ENCODE data around the gene PXDN.

The PXDN gene

DNA sequence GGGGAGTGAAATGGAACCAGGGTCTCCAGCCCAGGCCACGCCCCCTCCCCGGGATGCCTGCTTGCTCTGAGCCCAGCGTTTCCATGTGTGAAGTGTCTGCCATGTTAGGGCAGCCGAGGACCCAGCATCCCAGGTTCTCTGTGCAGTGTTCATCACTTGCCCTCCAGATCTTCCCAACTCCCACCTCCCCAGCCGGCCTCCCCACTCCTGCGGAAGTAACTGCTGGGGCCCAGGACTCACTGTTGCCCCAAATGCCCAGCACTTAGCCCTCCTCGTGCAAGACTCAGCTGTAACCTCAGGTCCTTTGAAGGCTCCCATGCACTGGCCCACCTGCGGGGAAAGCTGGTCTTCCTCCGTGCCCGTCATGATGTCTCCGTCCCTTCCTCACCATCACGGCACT is 9.7 kb upstream of the PXDN start:
- peak; percentile 55 for DNase-seq (ENCODE audit: low spot score)

DNA sequence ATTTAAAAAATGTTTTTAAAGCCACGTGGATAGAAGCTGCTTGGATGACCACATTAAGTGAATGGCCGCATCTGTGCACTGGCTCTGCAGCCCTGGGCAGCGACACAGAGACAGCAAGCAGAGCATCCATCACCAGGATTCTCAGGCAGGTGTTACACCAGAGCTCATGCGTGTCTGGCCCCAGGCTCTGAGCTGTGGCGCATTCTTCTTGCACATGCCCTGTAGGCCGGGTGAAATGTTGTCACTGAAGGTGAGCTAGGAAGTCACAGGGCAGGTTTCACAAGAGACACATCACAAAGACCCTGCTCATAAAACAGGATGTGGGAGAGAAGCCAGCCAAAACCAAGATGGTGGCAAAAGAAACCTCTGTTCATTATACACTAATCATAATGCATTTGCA is 8.4 kb upstream of the PXDN start:
- DNase-seq (ENCODE audit: low spot score), result peak; percentile 40

DNA sequence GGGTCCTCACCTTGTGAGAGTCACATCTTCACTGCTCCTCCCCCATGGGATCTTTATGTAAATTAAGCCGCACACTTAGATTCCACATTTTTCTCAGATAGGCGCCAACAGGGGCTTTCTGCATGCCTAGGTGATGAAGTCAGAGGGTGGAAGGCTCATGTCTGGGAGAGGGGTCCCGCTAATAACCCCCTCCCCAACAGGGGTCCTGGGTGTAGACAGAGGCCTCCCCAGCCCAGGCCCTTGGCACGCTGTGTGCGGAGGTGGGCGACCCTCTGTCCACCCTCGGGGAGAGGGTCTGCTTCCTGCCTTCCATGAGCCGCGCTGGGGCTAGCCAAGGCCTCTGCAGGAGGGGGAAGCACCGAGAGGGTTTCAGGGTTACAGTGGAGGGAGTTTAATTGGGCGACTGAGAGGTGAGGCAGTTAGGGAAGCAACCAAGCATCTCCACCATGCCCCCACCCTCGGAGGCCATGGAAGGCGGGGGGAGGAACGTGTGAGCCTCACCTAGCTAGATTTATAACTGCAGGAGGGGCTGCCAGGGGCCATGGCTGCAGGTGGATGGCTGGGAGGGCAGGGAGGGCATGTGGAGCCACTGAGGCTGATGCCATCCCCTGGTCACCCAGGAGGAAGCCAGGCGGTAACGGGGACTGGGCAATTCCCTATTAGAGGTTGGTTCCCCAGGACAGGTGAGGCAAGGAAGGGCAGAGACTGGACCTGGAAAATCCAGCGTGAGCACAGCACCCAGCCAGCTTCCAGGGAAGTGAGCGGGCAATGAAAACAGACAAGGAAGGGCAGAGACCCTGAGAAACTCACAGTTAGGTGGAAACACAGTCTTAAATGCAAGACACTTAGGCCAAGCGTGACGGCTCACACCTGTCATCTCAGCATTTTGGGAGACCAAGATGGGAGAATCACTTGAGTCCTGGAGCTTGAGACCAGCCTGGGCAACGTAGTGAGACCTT is 7.7 kb upstream of the PXDN start:
- DNase-seq (ENCODE audit: low spot score), result peak; percentile 61

DNA sequence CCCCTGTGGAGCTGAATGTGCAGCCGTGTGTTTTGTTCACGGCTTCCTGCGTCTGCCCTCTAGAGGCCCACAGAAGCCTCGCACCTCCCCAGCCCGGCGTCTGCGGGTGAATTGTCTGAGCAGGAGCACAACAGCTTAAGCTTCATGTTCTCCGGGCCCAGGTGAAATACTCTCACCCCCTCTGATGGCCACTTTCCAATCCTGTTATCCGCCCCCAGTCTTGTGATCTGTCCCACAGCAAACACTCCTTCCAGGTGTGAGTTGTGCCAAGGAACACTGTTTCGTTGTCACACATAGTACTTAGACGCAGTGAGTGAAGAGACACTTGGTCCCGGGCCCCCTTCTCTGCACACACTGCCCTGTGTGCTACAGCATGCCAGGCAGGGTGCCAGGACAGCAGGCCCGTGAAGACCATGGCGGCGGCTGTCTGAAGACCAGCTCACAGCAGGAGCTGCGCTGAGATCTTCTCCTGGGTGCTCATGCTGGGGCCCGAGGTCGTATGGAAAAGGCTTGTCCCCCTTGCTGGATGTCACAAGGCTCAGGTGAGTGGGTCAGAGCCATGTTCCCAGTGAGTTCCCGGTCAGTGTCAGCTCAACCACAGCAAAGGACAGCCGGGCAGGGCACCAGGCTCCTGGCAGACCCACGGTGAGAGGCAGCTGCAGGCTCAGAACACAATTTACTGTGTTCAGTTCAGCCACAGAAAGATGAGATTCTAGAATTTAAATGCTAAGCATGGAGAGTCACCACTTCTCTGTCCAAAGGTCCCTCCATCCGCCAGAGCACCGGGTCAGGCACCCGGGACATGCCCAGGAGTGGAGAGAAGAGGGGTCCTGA is 6.8 kb upstream of the PXDN start:
- peak; percentile 78 for DNase-seq (ENCODE audit: low spot score)

DNA sequence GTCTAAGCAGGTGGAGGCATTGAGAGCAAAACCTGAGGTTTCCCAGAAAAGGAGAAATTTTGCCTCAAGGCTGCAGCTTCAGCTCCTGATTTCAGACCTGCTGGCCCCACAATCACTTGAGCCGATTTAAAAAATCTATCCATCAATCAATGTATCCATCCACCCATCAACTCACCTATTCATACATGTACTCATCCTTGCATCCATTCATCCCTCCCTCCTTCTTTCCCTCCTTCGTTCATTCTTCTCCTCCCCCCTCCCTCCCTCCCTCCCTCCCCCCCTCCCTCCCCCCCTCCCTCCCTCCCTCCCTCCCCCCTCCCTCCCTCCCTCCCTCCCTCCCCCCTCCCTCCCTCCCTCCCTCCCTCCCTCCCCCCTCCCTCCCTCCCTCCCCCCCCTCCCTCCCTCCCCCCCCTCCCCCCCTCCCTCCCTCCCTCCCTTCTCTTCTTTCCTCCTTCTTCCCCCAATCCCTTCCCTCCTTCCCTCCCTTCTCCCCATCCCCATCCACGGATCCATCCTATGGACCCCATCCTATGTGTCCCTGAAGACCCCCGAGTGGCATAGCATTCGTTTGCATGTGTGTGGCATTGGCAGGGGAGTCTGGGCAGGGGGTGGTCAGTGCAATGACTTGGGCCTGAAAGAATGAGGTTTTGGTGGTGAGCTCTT is 6.1 kb upstream of the PXDN start:
- no peak for DNase-seq (ENCODE audit: low spot score)

DNA sequence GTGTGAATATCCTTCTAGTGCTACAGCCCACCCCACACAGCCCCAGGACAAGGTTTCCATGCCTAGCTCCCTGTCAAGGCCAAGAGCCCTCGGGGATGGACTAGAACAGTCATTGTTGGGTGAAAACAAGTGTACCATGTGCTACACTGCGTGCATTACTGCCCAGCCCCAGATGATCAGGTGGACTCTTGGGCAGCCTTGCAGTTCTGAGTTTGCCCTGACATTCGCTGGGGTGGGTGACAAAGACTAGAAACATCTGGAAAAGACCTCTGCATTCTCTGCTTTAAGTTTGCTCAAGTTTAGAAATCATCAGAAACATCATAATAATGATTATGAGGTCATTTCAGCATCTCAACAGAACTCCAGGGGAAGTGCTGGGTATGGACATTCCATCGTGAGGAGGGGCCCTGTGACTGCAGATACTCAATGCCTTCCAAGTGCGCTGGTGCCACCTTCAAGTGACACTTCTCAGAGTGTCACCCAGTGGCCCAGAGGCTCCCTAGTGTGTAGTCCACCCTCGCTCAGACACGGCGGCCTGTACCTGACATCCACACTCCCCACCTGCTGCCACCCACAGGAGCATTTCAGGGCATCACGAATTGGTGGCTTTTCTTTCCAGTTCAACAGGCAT is 5.3 kb upstream of the PXDN start:
- DNase-seq (ENCODE audit: low spot score), result peak; percentile 61

DNA sequence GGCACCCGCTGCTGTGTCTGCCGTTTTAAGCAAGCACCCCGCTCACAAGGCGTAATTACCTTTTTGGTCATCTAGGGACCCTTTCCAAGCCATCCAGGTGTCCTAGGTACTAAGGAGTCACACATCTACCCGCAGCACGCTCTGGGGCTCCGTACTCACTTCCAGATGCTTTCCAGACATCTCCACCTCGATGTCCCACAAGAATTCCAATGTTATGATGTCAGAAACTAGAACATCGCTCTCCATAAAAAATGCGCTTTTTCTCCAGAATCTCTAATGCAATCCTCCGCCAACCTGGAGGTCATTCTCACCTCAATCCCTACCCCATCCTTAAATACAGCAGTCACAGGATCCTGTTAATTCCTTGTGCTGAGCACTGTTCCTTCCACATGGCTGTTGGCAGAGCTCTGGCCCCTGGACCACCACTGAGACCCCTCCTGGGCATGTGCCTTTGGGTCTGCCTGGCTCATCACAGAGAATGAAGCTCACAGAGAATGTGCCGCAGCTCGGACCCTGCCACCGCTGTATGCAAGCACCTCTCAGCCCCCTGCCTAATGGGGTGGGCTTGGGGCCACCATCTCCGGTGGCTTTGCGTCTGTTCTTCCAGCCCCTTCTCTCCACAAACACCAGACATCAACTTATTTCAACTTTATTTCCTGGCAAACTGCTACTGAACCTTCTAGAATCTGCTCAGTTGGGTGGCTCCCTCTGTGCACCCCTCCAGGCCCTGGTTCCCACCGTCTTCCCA is 4.6 kb upstream of the PXDN start:
- DNase-seq (ENCODE audit: low spot score), result peak; percentile 48

DNA sequence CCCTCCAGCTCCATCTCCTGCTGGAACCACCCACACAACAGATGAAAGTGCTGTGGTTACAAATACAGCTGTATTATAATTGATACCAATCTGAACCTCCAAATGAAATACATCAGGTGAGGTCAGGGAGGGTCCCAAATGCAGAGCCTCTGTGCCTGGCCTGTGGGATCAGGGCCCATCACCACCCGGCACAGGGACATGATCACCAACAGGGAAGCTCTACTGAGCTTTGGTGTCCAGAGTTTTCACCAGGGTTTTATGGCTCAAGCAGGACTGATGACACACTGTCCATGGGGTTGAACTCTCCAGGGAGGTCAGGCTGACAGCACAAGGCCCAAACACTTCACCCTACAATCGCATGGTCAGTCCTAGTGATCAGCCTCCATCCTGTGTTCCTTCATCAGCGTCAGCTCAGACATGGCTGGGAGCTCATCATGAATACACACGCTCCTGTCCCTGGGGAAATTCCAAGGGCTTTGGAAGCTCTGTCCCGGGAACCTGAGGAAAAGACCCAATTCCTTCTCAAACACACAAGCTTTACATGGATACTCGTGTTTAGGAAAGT is 3.9 kb upstream of the PXDN start:
- peak; percentile 18 for DNase-seq (ENCODE audit: low spot score)

DNA sequence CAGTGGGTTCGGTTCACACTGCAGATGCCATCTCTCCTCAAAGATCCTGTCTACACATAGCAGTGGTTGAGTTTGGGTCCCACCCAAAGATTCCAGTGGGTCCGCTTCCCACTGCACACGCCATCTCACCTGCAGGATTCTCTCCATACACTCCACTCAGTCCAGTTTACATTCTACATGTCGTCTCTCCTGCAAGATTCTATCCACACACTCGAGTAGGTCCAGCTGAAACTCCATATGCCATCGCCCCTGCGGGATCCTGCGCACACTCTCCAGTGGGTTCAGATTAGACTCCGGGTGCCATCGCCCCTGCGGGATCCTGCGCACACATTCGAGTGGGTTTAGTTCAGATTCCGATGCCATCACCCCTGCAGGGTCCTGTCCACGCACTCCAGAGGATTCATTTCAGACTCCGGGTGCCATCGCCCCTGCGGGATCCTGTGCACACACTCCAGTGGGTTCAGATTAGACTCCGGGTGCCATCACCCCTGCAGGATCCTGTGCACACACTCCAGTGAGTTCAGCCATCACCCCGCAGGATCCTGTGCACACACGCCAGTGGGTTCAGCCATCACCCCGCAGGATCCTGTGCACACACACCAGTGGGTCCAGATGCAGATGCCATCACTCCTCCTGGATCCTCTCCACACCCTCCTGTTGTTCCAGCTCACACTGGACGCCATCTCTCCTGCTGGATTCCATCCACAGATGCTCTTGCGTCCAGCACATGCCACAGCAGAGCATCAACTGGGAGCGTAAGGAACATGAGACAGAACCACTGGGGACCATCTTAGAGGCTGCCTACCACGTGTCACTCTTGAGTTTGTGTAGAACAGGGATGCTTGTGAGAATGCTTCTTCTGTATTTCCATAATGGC is 3.0 kb upstream of the PXDN start:
- peak; percentile 50 for DNase-seq (ENCODE audit: low spot score)

DNA sequence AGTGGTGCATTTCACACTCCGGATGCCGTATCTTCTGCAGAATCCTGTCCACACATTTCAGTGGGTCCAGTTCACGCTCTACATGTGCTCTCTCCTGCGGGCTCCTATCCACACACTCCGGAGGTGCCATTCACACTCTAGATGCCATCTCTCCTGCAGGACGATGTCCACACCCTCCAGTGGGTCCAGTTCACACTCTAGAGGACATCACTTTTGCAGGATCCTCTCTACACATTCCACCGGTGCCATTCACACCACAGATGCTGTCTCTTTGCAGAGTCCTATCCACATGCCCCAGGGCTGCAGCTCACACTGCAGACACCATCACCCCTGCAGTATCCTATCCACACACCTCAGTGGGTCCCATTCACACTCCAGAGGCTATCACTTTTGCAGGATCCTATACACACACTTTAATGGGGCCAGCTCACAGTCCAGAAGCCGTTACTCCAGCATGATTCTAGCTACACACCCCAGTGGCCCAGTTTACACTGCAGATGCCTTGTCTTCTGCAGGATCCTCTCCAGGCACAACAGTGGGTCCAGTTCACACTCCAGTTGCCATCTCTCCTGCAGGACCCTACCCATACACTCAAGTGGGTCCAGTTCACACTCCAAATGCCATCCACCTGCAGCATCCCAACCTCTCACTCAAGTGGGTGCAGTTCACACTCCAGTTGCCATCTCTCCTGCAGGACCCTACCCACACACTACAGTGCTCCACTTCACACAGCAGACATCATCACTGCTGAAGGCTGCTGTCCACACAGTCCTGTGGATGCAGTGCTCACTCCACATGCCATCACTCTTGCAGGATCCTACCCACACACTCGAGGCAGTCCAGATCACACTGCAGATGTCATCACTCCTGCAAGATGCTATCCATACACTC is 2.1 kb upstream of the PXDN start:
- peak; percentile 55 for DNase-seq (ENCODE audit: low spot score)

DNA sequence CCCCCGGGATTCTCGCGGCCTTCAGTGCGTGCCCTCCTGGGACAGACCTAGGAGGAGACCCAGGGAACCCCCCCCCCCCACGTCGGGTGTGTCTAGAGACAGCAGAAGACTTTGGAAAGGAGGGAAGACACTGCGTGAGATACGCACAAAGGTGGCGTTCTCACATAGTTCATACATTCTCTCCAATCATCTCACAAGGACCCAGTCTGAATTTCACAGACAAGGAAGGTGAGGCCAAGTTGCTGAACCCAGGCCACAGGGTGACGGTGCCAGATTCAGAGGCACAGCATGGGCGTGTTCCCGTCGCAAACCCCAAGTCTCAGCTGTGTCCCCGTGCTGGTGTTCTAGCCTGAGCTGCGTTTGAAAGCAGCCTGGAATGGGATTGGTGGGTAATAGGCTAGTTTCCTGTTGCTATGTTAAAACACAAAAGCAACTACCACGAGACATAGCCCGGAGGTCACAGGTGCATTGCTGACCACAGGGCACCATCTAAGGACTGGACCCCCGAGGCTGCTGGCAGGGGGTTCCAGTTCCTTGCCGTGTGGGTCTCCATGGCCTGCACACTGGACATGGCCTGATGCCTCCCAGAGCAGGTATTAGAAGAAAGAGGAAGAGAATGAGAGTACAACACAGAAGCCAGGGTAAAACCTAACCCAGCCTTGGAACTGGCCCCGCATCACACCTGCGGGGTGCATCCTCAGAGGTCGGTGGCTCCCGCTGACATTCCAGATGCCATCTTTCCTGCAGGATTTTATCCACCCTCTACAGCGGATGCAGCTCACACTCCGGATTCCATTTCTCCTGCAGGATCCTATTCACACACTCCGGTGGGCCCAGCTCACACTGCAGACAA is 1.1 kb upstream of the PXDN start:
- DNase-seq (ENCODE audit: low spot score), result peak; percentile 59

DNA sequence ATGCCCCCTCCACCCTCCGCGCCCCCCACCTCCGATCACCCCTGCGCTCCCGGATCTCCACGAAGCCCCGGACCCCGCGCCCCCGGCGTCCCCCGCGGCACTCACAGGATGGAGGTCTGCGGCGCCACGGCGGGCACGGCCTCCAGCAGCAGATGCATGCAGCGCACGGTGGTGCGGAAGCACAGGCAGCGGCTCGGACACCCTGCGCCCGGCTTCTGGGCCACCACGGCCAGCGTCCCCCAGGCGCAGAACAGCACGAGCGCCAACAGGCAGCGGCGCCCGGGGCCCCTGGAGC is 217 bp downstream of the PXDN start:
- DNase-seq (ENCODE audit: low spot score), result no peak

DNA sequence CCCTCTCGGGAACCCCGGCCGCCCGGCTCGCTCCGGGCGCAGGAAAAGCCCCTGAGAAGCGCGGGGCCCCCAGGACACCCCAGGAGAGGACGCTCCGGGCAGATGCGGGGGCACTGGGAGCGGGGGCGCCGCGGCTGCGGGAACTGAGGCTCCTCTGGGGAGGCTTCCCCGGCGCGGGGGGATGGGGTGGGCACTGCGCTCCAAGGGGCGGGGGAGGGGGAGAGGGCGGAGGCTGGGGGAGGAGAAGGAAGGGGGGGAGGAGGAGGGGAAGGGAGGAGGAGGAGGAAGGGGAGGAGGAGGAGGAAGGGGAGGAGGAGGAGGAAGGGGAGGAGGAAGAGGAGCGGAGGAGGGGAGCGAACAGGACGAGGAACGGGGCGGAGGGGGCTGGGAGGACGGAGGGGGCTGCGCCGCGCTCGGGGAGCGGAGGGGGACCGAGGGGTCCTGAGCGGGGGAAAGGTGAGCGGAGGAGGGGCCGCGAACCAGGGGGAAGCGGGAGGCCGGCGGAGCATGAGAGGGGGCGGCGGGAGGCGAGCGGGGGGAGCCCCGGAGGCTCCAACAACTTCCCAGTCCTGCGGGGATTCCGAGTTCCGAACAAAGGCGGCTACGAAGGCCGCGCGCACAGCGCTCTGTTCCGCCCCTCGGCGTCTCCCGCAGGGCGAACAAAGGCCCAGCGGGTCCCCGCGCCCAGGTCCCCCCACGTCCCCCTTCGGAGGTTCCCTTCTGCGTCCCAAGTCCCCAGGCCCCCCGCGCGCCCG is 742 bp downstream of the PXDN start:
- peak; percentile 78 for DNase-seq (ENCODE audit: low spot score)

DNA sequence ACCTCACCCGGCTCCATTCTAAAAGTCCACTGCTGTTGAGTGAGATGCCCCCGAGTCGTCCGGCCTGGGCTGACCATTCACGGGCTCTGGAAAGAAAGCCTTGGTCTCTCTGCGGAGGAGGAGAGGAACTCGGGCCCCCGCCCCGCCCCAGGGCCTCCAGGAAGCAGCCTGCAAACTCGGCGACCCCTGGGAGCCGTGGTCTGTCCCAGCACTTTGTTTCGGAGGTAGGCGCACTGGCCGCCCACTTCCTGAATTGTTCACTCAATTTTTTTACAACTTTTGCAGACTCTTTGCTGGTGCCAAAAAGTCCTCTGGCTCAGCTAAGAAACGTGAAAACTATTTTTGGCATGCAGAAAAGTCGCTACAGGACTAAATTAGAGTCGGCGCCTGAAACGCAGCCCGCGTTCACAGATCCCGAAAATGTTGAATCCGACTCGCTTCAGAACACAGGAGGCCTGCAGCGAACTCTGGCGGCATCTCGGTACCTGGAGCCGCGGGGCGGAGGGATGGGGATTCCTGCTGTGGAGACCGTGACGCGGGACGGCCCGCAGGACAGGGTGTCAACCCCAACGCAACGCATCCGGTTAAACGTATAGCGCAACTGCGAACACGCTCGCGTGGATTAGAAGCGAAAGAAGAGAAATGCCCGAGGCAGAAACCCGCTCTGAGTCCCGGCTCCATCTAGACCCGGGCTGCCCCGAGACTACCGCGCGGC is 1.5 kb downstream of the PXDN start:
- peak; percentile 88 for DNase-seq (ENCODE audit: low spot score)

DNA sequence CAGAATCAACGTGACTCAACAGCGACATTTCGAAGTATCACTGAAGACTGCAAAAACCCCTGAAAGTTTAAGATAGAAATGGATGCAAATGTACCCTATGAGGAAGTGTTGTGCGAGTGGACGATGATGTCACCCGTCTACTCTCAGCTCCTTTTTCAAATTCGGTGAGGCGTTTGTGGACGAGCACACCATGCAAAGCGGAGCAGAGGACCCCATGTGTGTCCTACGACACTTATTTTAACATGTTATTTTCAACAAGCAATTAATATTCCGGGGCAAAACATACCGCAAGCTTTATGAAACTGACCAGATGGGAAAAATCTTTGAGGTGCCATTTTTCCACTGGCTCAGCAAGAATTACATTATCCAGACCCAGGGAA is 2.0 kb downstream of the PXDN start:
- DNase-seq (ENCODE audit: low spot score), result peak; percentile 47

DNA sequence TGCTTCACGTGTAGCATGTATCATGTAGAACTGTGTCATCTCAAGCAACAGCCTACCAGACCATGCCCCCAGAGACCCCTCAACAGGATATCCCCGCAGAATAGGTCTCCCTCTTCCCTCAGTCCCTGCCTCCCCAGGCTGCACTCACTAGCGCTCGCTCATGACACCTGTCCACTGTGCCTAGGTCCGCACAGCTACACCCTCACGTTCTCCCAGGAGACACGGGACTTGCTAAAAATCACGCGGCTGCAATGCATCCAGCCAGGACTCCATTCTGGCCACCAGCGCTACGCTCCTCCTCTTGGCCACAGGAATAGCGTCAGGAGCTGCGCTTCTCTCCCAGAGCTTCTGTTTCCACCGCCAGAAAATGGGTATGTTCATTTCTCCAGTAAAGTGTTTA is 2.5 kb downstream of the PXDN start:
- DNase-seq (ENCODE audit: low spot score), result peak; percentile 50

Data from left forelimb (tissue), 1 donor.